ENCODE data around the gene TOP3B.

Gene TOP3B

DNA sequence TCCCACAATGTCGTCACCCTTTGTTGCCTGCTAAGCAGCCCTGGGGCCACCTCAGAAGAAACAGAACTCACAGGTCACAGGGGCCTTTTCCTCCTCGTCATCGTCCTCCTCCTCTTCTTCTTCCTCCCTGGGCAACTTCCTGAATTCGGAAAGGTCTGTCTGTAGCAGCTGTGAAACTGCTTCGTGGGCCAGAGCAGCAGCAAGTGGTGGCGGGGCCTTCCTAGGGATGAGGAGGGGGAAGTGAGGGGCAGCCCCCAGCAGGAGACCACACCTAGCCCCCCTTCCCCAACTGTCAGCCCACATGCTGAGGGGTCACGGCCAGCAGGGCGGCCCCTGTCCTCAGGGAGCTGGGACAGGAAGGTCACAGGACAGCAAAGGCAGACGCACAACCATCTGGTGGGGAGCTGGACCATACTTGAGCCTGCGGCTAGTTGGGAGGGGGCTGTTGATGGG lies 43.1 kb downstream of the TOP3B start:
- no peak for ATAC-seq
- TF ChIP-seq ESRRG (CRISPR knock-in tag; IDR thresholded peaks at IDR 0.05) (no peak), PATZ1 (CRISPR knock-in tag; IDR thresholded peaks at IDR 0.05; ENCODE audit: borderline replicate concordance) (no peak), CSDC2 (CRISPR knock-in tag; IDR thresholded peaks at IDR 0.05) (no peak), ZFP3 (CRISPR knock-in tag; IDR thresholded peaks at IDR 0.05) (no peak), ZC3H10 (CRISPR knock-in tag; IDR thresholded peaks at IDR 0.05) (no peak), ISL1 (CRISPR knock-in tag; IDR thresholded peaks at IDR 0.05) (no peak)
- TF ChIP-seq, protein P1, sequence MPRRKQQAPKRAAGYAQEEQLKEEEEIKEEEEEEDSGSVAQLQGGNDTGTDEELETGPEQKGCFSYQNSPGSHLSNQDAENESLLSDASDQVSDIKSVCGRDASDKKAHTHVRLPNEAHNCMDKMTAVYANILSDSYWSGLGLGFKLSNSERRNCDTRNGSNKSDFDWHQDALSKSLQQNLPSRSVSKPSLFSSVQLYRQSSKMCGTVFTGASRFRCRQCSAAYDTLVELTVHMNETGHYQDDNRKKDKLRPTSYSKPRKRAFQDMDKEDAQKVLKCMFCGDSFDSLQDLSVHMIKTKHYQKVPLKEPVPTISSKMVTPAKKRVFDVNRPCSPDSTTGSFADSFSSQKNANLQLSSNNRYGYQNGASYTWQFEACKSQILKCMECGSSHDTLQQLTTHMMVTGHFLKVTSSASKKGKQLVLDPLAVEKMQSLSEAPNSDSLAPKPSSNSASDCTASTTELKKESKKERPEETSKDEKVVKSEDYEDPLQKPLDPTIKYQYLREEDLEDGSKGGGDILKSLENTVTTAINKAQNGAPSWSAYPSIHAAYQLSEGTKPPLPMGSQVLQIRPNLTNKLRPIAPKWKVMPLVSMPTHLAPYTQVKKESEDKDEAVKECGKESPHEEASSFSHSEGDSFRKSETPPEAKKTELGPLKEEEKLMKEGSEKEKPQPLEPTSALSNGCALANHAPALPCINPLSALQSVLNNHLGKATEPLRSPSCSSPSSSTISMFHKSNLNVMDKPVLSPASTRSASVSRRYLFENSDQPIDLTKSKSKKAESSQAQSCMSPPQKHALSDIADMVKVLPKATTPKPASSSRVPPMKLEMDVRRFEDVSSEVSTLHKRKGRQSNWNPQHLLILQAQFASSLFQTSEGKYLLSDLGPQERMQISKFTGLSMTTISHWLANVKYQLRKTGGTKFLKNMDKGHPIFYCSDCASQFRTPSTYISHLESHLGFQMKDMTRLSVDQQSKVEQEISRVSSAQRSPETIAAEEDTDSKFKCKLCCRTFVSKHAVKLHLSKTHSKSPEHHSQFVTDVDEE (CRISPR knock-in tag; IDR thresholded peaks at IDR 0.05), result no peak

GRCh38 chr22:21938906-21939305 lies 43.7 kb downstream of the TOP3B start:
- ATAC-seq, result no peak; the same call in 2 of the 3 replicates
- TF ChIP-seq ESRRG (CRISPR knock-in tag; IDR thresholded peaks at IDR 0.05) (no peak), SNAI2 (CRISPR knock-in tag; IDR thresholded peaks at IDR 0.05) (no peak), OSR1 (CRISPR knock-in tag; IDR thresholded peaks at IDR 0.05) (no peak), RARB (CRISPR knock-in tag; IDR thresholded peaks at IDR 0.05) (no peak), ZFP3 (CRISPR knock-in tag; IDR thresholded peaks at IDR 0.05) (no peak), ZC3H10 (CRISPR knock-in tag; IDR thresholded peaks at IDR 0.05) (no peak)

DNA sequence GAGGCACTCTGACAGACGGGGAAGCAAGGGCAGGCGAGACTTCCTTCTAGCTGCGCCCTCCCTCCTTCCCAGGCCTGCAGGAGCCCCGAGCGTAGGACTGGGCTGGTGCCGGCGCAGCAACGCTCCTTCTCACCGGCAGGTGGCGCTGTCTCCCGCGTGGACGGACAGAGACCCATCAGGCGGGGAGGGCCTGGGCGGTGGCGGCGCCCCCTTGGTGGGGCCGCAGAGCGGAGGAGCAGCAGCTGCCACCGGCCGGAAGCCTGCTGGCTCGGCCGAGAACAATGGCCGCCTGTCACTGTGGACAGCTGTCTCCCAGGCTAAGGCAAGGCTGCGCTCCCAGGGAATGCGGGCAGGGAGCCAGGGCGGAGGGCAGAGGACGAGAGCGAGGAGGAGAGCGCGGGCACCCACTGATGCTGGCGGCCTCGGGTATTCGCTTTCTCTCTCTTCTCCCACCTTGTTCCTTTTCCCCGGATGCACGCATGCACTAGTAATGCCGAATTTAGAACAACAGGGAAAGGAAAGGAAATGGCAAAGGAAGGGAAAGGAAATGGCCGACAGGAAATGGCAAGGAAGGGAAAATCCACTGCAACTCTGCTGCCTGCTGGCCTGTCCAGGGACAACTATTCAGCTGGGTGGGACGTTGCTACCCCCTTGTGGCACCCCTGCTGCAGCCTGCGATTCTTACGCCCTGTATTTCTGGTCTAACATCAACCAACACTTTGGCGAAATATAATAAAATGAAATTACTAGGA lies 44.3 kb downstream of the TOP3B start:
- peak; percentile 91 for ATAC-seq
- peak; percentile 88; the same call in 1 of the 2 replicates for TF ChIP-seq PATZ1 (CRISPR knock-in tag; IDR thresholded peaks at IDR 0.05; ENCODE audit: borderline replicate concordance)
- TF ChIP-seq, protein P2, sequence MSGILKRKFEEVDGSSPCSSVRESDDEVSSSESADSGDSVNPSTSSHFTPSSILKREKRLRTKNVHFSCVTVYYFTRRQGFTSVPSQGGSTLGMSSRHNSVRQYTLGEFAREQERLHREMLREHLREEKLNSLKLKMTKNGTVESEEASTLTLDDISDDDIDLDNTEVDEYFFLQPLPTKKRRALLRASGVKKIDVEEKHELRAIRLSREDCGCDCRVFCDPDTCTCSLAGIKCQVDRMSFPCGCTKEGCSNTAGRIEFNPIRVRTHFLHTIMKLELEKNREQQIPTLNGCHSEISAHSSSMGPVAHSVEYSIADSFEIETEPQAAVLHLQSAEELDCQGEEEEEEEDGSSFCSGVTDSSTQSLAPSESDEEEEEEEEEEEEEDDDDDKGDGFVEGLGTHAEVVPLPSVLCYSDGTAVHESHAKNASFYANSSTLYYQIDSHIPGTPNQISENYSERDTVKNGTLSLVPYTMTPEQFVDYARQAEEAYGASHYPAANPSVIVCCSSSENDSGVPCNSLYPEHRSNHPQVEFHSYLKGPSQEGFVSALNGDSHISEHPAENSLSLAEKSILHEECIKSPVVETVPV (CRISPR knock-in tag; IDR thresholded peaks at IDR 0.05), result no peak
- TF ChIP-seq, protein P3, sequence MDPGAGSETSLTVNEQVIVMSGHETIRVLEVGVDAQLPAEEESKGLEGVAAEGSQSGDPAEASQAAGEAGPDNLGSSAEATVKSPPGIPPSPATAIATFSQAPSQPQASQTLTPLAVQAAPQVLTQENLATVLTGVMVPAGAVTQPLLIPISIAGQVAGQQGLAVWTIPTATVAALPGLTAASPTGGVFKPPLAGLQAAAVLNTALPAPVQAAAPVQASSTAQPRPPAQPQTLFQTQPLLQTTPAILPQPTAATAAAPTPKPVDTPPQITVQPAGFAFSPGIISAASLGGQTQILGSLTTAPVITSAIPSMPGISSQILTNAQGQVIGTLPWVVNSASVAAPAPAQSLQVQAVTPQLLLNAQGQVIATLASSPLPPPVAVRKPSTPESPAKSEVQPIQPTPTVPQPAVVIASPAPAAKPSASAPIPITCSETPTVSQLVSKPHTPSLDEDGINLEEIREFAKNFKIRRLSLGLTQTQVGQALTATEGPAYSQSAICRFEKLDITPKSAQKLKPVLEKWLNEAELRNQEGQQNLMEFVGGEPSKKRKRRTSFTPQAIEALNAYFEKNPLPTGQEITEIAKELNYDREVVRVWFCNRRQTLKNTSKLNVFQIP (CRISPR knock-in tag; IDR thresholded peaks at IDR 0.05; ENCODE audit: borderline replicate concordance, low read depth), result no peak
- TF ChIP-seq BACH2 (CRISPR knock-in tag; IDR thresholded peaks at IDR 0.05; ENCODE audit: borderline replicate concordance), result no peak
- peak; percentile 7; the same call in 1 of the 2 replicates for TF ChIP-seq PPARA (CRISPR knock-in tag; IDR thresholded peaks at IDR 0.05; ENCODE audit: borderline replicate concordance)
- TF ChIP-seq ZFP3 (CRISPR knock-in tag; IDR thresholded peaks at IDR 0.05), result 0 out of 2 replicates have a peak, but pooled peaks have one; percentile 41
- TF ChIP-seq ARNTL (CRISPR knock-in tag; IDR thresholded peaks at IDR 0.05; ENCODE audit: borderline replicate concordance, low read depth), result no peak

GRCh38 chr22:21937821-21938070 lies 44.8 kb downstream of the TOP3B start:
- TF ChIP-seq RARB (CRISPR knock-in tag; IDR thresholded peaks at IDR 0.05), result no peak
- no peak for TF ChIP-seq SNAI2 (CRISPR knock-in tag; IDR thresholded peaks at IDR 0.05)
- TF ChIP-seq ZFP3 (CRISPR knock-in tag; IDR thresholded peaks at IDR 0.05), result no peak
- peak; percentile 13 for ATAC-seq

All from SK-N-SH treated with all-trans-retinoic acid at 6 μM for 48 hours (cell line).